Endothelial cell of umbilical vein (primary cell): ENCODE data around the gene BLTP2.

ENCODE experiments used
- GATA2 ChIP-seq: IDR thresholded peaks from 2 replicates; pipeline ENCODE4 v1.7.0; 2011; ENCODE audit warnings: low read depth, mild to moderate bottlenecking, moderate library complexity, mixed read lengths, low read length; ENCODE audit not compliant: insufficient read length, insufficient read depth
- JUN ChIP-seq: IDR thresholded peaks from 2 replicates; pipeline ENCODE4 v1.6.1; 2011; ENCODE audit warnings: borderline replicate concordance, low read depth; ENCODE audit not compliant: insufficient read length, insufficient read depth
- MYC ChIP-seq: IDR thresholded peaks from one replicate; pipeline ENCODE4 v1.6.1; 2011; ENCODE audit warnings: mild to moderate bottlenecking, low read depth, low read length
- POLR2AphosphoS5 ChIP-seq: IDR thresholded peaks from 2 replicates; pipeline ENCODE4 v1.6.1; 2012; ENCODE audit warnings: low read depth, mild to moderate bottlenecking, control low read depth, low read length, moderate library complexity; ENCODE audit not compliant: insufficient read depth
- TF ChIP-seq, protein P1 (sequence below), 2 donors: IDR thresholded peaks; 1 replicate in 1 of 2; 2 replicates in 1 of 2; pipeline ENCODE4 v1.5.1; 2011; ENCODE audit warnings: low read length in 2 of 2, mild to moderate bottlenecking in 2 of 2, moderate library complexity in 2 of 2, control low read depth in 1 of 2, inconsistent platforms in 1 of 2, low read depth in 1 of 2; ENCODE audit not compliant: insufficient read depth in 1 of 2; ENCODE audit errors: extremely low read depth in 1 of 2

DNA sequence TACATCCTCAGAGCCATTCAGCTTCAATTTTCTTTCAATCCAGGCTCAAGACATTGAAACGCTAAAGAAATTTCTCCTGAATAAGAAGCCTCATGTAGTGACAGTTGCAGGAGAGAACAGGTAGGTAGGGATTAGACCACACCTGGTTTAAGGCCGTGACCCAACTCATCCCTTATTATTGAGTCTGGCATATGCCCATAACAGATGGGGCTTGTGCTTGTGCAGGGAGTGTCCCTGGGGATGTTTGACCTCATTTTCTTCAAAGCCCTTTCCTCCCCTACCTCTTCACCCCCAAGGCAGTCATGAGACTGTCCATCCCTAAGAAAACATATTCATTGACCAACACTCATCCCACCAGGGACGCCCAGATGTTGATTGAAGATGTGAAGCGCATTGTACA lies 41.3 kb upstream of the BLTP2 start:
- TF ChIP-seq, protein P1, sequence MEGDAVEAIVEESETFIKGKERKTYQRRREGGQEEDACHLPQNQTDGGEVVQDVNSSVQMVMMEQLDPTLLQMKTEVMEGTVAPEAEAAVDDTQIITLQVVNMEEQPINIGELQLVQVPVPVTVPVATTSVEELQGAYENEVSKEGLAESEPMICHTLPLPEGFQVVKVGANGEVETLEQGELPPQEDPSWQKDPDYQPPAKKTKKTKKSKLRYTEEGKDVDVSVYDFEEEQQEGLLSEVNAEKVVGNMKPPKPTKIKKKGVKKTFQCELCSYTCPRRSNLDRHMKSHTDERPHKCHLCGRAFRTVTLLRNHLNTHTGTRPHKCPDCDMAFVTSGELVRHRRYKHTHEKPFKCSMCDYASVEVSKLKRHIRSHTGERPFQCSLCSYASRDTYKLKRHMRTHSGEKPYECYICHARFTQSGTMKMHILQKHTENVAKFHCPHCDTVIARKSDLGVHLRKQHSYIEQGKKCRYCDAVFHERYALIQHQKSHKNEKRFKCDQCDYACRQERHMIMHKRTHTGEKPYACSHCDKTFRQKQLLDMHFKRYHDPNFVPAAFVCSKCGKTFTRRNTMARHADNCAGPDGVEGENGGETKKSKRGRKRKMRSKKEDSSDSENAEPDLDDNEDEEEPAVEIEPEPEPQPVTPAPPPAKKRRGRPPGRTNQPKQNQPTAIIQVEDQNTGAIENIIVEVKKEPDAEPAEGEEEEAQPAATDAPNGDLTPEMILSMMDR (IDR thresholded peaks at IDR 0.05; ENCODE audit: extremely low read depth in 1 of 2, insufficient read depth in 1 of 2, low read depth in 1 of 2, low read length in 2 of 2) = no peak
- TF ChIP-seq GATA2 (no peak), JUN (no peak), POLR2AphosphoS5 (no peak), MYC (no peak)
